Brain microvascular endothelial cell (primary cell): ENCODE data around the gene MRPS15.

Source experiments
- DNase-seq: peaks from one replicate; pipeline ENCODE4 v3.0.0-alpha.2; 2020
- H3K27ac ChIP-seq: fragments of 250-450 bp; sonication (Bioruptor Pico); 2 replicates; pipeline ENCODE4 v1.5.1; 2020; ENCODE audit warnings: mild to moderate bottlenecking, moderate library complexity
- H3K27me3 ChIP-seq: fragments of 250-450 bp; sonication (Bioruptor Pico); replicated peaks from 2 replicates; pipeline ENCODE4 v1.5.1; 2020; ENCODE audit warnings: mild to moderate bottlenecking
- H3K36me3 ChIP-seq: fragments of 250-450 bp; sonication (Bioruptor Pico); replicated peaks from 2 replicates; pipeline ENCODE4 v1.5.1; 2020; ENCODE audit warnings: mild to moderate bottlenecking
- H3K4me3 ChIP-seq: 2 replicates; pipeline ENCODE4 v1.5.1; 2011; ENCODE audit warnings: low read depth, mild to moderate bottlenecking, control low read depth, low read length, moderate library complexity
- in situ Hi-C: cut with HindIII; loops from 2 replicates; pipeline ENCODE4 v1.10.0; 2017; ENCODE audit warnings: low sequenced_read_pairs, low pct_ligation_motif_present
- TF ChIP-seq, protein P1 (sequence below): IDR thresholded peaks from 2 replicates; pipeline ENCODE4 v1.5.1; 2011; ENCODE audit warnings: low read depth, mild to moderate bottlenecking, moderate library complexity, low read length, control low read depth, inconsistent platforms; ENCODE audit errors: missing control alignments

The MRPS15 gene

DNA sequence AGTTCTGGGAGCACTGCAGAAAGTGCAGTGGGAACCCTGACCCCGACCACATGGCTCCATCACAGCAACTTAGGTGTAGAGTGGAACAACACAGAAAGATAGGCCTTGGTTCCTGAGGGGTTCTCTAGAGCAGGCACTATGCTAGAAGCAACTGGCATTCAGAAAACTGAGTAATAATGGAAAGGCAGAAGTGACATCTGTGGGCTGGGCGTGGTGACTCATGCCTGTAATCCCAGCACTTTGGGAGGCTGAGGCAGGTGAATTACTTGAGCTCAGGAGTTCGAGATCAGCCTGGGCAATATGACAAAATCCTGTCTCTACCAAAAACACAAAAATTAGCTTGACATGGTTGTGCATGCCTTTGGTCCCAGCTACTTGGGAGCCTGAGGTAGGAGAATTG is 5.3 kb downstream of the MRPS15 start:
- no peak overlapping the region for H3K4me3 ChIP-seq
- TF ChIP-seq, protein P1, sequence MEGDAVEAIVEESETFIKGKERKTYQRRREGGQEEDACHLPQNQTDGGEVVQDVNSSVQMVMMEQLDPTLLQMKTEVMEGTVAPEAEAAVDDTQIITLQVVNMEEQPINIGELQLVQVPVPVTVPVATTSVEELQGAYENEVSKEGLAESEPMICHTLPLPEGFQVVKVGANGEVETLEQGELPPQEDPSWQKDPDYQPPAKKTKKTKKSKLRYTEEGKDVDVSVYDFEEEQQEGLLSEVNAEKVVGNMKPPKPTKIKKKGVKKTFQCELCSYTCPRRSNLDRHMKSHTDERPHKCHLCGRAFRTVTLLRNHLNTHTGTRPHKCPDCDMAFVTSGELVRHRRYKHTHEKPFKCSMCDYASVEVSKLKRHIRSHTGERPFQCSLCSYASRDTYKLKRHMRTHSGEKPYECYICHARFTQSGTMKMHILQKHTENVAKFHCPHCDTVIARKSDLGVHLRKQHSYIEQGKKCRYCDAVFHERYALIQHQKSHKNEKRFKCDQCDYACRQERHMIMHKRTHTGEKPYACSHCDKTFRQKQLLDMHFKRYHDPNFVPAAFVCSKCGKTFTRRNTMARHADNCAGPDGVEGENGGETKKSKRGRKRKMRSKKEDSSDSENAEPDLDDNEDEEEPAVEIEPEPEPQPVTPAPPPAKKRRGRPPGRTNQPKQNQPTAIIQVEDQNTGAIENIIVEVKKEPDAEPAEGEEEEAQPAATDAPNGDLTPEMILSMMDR, result no peak
- in situ Hi-C loops, result no loop called here
- no peak for DNase-seq
- no peak overlapping the region for H3K27ac ChIP-seq
- no peaks in the 10 kb centered on the region for H3K27me3 ChIP-seq
- H3K36me3 ChIP-seq, result peaks cover 49% of the 10 kb centered on the region

GRCh38 chr1:36457691-36458090 is 6.5 kb downstream of the MRPS15 start:
- peaks cover 49% of the 10 kb centered on the region for H3K36me3 ChIP-seq
- no peaks in the 10 kb centered on the region for H3K27me3 ChIP-seq
- no peak overlapping the region for H3K4me3 ChIP-seq
- DNase-seq, result no peak
- no peak overlapping the region for H3K27ac ChIP-seq
- in situ Hi-C loops, result no loop called here
- TF ChIP-seq, protein P1, result no peak

- Histone ChIP-seq H3K27me3 (no peaks in the 10 kb centered on the region), H3K27ac (no peak overlapping the region), H3K4me3 (no peak overlapping the region), H3K36me3 (peaks cover 44% of the 10 kb centered on the region)
- in situ Hi-C loops, result no loop called here
- TF ChIP-seq, protein P1, result no peak
- no peak for DNase-seq
These were observed 7.7 kb downstream of the MRPS15 start for GRCh38 chr1:36456391-36456928.

DNA sequence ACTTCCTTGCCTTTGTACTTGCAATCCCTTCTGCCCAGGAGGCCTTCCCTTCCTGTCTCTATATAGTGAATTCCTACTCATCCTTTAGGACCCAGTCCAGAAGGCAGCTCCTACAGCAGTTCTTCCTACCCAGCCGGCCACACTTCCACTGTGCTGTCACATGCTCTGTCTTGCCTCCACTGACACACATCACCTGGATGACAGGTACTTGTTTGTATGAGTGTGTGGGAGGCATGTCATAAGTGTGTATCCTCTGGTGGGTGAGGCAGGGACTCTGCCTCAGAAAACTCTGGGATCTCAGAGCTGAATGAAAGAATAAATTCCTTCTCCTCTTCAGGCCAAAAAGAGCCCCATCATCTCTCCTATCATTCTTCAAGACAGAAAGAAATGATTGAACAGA is 8.8 kb downstream of the MRPS15 start:
- Histone ChIP-seq H3K27ac (no peak overlapping the region), H3K36me3 (peaks cover 34% of the 10 kb centered on the region), H3K27me3 (no peaks in the 10 kb centered on the region), H3K4me3 (no peak overlapping the region)
- TF ChIP-seq, protein P1, result no peak
- in situ Hi-C loops, result no loop called here
- no peak for DNase-seq

DNA sequence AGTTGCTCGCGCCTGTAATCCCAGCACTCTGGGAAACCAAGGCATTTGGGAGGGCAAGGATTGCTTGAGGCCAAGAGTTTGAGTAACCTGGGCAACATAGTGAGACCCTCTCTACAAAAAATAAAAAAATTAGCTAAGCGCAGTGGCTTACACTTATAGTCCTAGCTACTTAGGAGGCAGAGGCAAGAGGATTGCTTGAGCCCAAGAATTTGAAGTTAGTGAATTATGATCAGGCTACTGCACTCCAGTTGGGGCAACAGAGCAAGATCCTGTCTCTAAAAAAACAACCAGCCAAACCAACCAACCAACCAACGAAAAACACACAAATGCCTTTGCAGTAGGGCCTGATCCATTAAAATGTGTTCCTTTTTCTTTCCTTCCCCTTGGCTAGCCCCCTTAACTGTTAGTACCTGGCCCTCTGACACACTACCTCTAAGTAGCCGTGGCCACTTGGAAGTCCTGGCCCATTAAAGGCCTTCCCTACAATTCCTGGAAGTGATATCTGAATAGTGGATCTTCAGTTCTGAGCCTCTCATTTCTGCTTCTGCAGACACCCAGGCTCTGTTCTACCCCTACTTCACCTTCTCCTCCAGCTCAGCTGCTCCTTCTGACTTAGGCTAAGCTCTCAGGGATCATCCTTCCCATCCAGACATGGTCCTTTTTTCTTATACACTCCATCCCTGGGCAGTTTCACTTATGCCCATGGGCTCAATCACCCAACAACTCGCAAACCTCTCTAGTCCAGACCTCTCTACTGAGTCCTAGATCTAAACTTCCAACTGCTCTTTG is 10.4 kb downstream of the MRPS15 start:
- TF ChIP-seq, protein P1, result no peak

More for the DNA sequence above, 10.4 kb downstream of the MRPS15 start:
- in situ Hi-C loops, result no loop called here
- Histone ChIP-seq H3K4me3 (no peak overlapping the region), H3K36me3 (peaks cover 30% of the 10 kb centered on the region), H3K27me3 (no peaks in the 10 kb centered on the region), H3K27ac (no peak overlapping the region)
- DNase-seq, result no peak
